HL-60 (cell line): ENCODE measurements around the gene LGR6.
"Not testable (repeated sequence)": the region's sequence is repeated elsewhere in the genome, so short reads cannot be mapped to it uniquely, and the experiment has no call there.

Source experiments
- DNase-seq, 2 experiments: peaks; one replicate each; pipeline ENCODE4 v3.0.0-alpha.2; 2010 to 2020; ENCODE audit warnings: low read depth in 1 of 2, low spot score in 1 of 2
- H3K27ac ChIP-seq: fragments of 250-450 bp; sonication (Bioruptor Pico); replicated peaks from 2 replicates; pipeline ENCODE4 v1.5.1; 2020; ENCODE audit warnings: mild to moderate bottlenecking, moderate library complexity
- H3K27me3 ChIP-seq: fragments of 250-450 bp; sonication (Bioruptor Pico); 2 replicates; pipeline ENCODE4 v1.5.1; 2021; ENCODE audit warnings: mild to moderate bottlenecking, moderate library complexity; ENCODE audit not compliant: insufficient read depth, poor library complexity, severe bottlenecking
- H3K4me3 ChIP-seq: replicated peaks from 2 replicates; pipeline ENCODE4 v1.5.1; 2011; ENCODE audit warnings: mild to moderate bottlenecking, control low read depth, low read length; ENCODE audit not compliant: insufficient read depth
- CTCF ChIP-seq: IDR thresholded peaks from one replicate; pipeline ENCODE4 v1.5.1; 2011; ENCODE audit warnings: low read length, control low read depth, inconsistent platforms; ENCODE audit not compliant: insufficient read depth
- GABPA ChIP-seq: IDR thresholded peaks from 2 replicates; pipeline ENCODE4 v1.6.1; 2012; ENCODE audit warnings: low read depth
- POLR2AphosphoS5 ChIP-seq: IDR thresholded peaks from 2 replicates; pipeline ENCODE4 v1.6.1; 2012; ENCODE audit warnings: low read depth
- SPI1 ChIP-seq: IDR thresholded peaks from 2 replicates; pipeline ENCODE4 v1.6.1; 2012; ENCODE audit warnings: low read depth, mild to moderate bottlenecking, borderline replicate concordance
- TF ChIP-seq, protein P1 (sequence below): IDR thresholded peaks from 2 replicates; pipeline ENCODE4 v1.6.1; 2012; ENCODE audit warnings: low read depth; ENCODE audit not compliant: insufficient replicate concordance

LGR6 gene

GRCh38 chr1:202349206-202349928, 155.8 kb downstream of the LGR6 start:
- Histone ChIP-seq H3K4me3 (peak overlapping the region; percentile 95), H3K27ac (peak overlapping the region; percentile 83), H3K27me3 (no peaks in the 10 kb centered on the region)
- peak; percentile 35 for DNase-seq
- TF ChIP-seq, protein P1, sequence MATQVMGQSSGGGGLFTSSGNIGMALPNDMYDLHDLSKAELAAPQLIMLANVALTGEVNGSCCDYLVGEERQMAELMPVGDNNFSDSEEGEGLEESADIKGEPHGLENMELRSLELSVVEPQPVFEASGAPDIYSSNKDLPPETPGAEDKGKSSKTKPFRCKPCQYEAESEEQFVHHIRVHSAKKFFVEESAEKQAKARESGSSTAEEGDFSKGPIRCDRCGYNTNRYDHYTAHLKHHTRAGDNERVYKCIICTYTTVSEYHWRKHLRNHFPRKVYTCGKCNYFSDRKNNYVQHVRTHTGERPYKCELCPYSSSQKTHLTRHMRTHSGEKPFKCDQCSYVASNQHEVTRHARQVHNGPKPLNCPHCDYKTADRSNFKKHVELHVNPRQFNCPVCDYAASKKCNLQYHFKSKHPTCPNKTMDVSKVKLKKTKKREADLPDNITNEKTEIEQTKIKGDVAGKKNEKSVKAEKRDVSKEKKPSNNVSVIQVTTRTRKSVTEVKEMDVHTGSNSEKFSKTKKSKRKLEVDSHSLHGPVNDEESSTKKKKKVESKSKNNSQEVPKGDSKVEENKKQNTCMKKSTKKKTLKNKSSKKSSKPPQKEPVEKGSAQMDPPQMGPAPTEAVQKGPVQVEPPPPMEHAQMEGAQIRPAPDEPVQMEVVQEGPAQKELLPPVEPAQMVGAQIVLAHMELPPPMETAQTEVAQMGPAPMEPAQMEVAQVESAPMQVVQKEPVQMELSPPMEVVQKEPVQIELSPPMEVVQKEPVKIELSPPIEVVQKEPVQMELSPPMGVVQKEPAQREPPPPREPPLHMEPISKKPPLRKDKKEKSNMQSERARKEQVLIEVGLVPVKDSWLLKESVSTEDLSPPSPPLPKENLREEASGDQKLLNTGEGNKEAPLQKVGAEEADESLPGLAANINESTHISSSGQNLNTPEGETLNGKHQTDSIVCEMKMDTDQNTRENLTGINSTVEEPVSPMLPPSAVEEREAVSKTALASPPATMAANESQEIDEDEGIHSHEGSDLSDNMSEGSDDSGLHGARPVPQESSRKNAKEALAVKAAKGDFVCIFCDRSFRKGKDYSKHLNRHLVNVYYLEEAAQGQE, result no peak
- no peak for TF ChIP-seq CTCF

- TF ChIP-seq SPI1 (no peak), GABPA (no peak), POLR2AphosphoS5 (no peak), CTCF (no peak)
- TF ChIP-seq, protein P1, result no peak
Measured at GRCh38 chr1:202351725-202352124, 158.1 kb downstream of the LGR6 start.

DNA sequence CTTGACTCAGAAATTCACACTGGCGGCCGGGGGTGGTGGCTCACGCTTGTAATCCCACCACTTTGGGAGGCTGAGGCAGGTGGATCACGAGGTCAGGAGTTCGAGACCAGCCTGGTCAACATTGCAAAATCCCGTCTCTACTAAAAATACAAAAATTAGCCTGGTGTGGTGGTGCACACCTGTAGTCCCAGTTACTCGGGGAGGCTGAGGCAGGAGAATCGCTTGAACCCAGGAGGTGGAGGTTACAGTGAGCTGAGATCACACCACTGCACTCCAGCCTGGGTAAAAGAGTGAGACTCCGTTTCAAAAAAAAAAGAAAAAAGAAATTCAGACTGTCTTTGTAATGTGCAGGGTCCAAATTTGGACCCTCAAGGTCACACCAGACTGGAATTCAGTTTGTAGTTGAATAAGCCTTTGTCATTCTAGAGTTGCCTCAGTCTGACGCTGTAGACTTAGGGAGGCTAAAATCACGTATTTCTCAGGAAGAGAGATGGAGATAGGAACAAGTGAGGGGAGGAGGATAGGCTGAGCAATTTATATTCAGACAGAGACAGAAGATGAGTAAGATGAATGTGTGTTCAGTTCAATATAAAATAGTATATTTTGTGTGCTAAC, 159.1 kb downstream of the LGR6 start:
- H3K4me3 ChIP-seq, H3K27me3 ChIP-seq, DNase-seq: not testable (repeated sequence)
- peak overlapping the region; percentile 20; the same call in 1 of the 2 replicates for H3K27ac ChIP-seq

More at GRCh38 chr1:202351725-202352124, 158.1 kb downstream of the LGR6 start:
- Histone ChIP-seq H3K27me3 (no peaks in the 10 kb centered on the region), H3K27ac (no peak overlapping the region), H3K4me3 (no peak overlapping the region)
- DNase-seq, result no peak

GRCh38 chr1:202355944-202356553, 162.4 kb downstream of the LGR6 start:
- TF ChIP-seq, protein P1, result no peak
- TF ChIP-seq SPI1 (no peak), CTCF (no peak)
- no peak for DNase-seq
- no peak overlapping the region for H3K27ac ChIP-seq
- H3K4me3 ChIP-seq, result no peak overlapping the region
- no peaks in the 10 kb centered on the region for H3K27me3 ChIP-seq
